Right ventricle myocardium superior (tissue), 1 donor: ENCODE measurements around the gene HLA-DMB. TPM values are rescaled to one million over a fixed set of nuclear protein-coding genes. Genes with fewer than 3 reads are reported as not detected.

ENCODE experiments used
- ATAC-seq: fragments of 200-7000 bp; cut with Tn5 transposase; one replicate; pipeline ENCODE4 v1.9.1; 2020; ENCODE audit warnings: mild to moderate bottlenecking; ENCODE audit not compliant: poor library complexity
- DNase-seq: peaks from one replicate; pipeline ENCODE4 v3.0.0-alpha.2; 2020
- intact Hi-C: fragments of 100-400 bp; cut with DNase I; formaldehyde crosslinking; loops from one replicate; pipeline ENCODE4 v1.11.2; 2022
- long read RNA-seq: library from polyadenylated mRNA; unstranded; transcript quantifications from one replicate; pipeline ENCODE4 v2.0.0, GENCODE V29; 2021
- total RNA-seq: library from RNA; stranded (reverse); fragmentation: NEBNext Ultra II Directional; extraction: Animal tissue kit (Norgen Biotek cat#: 25700); gene quantifications from one replicate; pipeline ENCODE4 v1.2.1, GENCODE V29; 2021
- donor health status: DM: no; HTN: yes; CAD: no; lungs with severe emphysema.

Gene HLA-DMB
- total RNA-seq, result 10.4 TPM
- long read RNA-seq, transcript HLA-DMB-258 (6 exons, 1,397 nt), result major isoform, 9 of 10 reads
- long read RNA-seq, partial matches to known transcripts, result 0 of 10 reads
- long read RNA-seq, other reads (novel, unspliced or antisense), result 1 of 10 reads

DNA sequence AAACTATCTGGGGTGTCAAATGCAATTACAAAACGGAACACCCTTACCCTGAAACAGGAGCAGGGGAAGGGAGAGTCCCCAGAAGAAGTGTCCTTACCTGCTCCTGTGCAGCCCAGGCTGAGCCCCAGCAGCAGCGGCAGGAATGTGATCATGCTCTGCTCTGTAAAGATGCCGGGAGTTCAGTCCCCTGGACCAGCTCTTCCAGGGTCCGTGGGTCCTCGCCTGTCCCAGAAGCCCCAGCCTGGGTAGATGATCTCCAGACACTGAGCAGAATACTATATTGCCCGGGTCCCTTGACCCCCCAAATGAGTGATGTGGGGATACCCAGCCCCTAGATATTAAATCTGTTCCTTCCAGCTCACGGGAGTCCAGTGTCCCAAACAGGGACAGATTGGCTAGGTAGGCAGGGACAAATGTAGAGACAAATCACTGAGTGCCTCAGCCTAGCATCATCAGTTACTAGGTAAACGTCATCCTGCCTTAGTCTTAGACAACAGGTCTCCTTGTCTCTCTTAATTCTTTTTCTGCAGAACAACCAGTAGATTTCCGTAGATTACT lies at the start of gene HLA-DMB:
Gene HLA-DMB (minus strand): TSS at position 373 of the 558 bp plus-strand sequence. CDS start 221 bp downstream, at position 152.
- no peak for DNase-seq
- intact Hi-C loops, result no loop called here
- peak; percentile 94 for ATAC-seq

DNA sequence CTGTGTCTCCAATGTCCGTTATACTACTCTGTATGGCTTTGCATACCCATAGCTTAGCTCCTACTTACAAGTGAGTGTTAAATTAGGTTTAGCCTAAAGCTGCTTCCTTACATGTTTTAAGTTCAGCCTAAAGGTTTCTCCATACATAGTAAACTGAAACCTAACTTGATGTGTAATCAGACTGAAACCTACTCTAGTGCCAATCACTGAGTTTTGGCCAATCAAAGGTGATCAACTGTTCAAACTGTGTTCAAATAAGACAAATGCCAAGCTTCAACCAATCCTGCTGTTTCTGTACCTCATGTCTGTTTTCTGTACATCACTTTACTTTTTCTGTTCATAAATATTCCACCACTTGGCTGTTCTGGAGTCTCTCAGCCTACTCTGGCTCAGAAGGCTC lies 48.5 kb upstream of the HLA-DMB start:
- intact Hi-C loops, result no loop called here
- DNase-seq (no peak), ATAC-seq (no peak)

DNA sequence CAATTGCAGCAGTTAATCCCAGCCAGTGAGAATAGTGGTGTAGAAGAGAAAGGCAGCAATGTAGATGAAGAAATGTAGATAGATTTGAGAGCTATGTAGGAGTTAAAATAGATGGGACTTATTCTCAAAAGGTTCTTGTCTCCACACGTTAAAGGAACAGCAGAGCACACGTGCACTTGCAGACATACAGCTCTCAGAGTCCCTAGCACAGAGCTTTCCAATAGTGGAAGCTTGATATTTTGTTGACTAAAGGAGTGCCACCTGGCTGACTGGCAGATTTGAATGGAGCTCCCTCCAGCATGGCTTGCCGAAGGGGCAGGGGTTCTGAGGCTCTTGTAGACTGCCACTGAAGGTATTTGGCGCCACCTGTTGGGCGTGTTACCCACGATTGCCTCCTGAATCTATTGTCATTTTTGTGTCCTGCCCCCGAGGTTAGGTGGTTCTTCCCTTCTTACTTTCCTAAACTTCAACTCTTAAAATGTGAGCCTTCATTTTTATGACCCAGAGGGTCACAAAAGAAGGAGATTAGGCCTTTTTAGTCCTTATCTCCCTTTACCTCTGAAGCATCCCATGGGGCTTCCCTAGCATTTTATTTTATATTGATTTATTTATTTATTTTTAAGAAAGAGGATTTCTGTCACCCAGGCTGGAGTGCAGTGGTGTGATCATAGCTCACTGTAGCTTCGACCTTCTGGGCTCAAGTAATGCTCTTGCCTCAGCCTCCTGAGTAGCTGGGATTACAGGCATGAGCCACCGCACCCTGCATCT lies 44.0 kb upstream of the HLA-DMB start:
- intact Hi-C loops, result loop anchor here (2.0 to 5.0 kb wide), 2 partner anchors 52 to 98 kb away; no protein-coding TSS in a partner anchor
- peak; percentile 85 for ATAC-seq

DNA sequence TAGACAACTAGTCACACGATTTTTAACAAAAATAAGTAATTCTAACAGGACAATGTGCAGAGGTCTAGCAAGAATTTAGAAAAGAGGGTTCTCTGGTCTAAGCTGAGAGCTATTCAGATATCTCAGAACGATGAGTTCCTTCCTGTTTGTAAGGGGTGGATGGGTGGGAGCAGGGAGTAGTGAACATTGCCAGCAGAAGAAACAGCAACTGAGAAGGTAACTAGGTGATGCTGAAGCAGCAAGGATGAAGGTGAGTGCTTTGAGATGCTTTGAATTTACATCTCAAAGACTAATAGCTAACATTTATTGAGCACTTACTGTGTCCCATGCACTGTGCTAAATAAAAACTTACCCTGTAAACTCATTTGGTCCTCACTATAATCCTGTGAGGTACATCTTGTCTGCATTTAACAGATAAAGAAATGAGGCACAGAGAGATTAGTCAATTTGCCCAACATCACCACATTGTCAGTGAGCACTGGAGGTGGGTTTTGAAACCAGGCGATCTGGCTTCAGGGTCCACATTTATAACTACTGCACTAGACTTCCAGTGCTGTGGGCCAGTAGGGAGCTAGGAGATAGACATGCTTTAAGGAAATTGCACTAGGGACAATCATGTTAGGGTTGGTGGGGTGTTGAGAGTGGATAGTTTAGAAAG lies 43.3 kb upstream of the HLA-DMB start:
- ATAC-seq, result peak; percentile 3
- DNase-seq, result no peak
- intact Hi-C loops, result loop anchor here (2.0 to 5.0 kb wide), 2 partner anchors 51 to 97 kb away; no protein-coding TSS in a partner anchor

More for the DNA sequence above, 44.0 kb upstream of the HLA-DMB start:
- peak; percentile 94 for DNase-seq

DNA sequence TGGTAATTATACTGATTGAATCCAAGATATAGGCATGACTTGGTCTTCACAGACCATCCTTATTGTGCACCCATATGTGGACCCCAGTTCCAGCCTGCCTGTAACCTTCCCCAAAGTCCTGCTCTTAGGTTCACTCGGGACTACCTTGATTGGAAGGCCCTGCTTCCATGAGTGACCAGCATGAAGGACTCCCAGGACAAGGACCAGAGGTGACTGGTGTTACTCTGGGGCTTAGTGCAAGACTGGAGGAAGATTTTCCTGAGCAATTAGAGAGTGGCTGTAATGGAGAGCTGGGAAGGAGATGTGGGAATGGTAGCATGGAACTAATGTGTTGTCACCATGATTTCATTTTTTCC lies 42.6 kb upstream of the HLA-DMB start:
- ATAC-seq (peak; percentile 5), DNase-seq (no peak)
- intact Hi-C loops, result loop anchor here (5.0 kb wide), 1 partner anchor 96 kb away; no protein-coding TSS in a partner anchor

DNA sequence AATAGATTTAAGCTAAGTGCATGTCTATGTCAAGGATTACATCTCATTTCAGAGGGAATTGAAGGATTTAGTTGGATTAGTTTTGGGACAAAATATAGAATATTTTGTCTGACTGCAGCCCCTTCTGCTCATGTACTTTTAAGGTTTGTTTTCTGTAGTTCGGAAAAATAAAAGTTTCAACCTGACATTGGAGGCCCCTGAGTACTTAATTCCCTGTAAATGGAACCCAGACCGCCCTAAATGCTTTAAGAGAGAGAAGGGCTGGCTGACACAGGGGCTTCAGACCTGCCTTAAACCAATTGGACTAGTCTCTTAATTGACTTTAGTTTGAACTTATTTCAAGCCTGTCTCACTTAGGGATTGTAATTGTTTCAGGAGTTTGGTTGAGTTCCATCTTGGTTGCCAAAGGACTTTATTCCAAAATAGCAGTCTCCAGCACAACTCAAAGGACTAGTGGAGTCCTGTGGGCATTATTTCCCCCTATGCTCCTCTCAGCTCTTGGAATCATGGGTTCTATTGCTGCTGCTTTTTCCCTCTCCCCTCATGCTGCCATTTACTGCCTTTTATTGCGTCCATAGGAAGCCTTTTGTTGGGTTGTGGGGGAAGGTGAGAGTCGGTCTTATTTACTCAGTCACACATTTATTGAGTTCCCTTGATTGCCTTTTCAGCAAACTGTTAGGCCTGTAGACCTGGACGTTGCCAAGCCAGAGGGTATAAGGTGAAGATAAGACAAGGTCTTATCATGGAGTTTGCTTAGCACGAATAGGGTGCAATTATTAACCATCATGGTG lies 42.1 kb upstream of the HLA-DMB start:
- ATAC-seq, result peak; percentile 23
- no peak for DNase-seq
- intact Hi-C loops, result loop anchor here (5.0 kb wide), 1 partner anchor 96 kb away; no protein-coding TSS in a partner anchor

DNA sequence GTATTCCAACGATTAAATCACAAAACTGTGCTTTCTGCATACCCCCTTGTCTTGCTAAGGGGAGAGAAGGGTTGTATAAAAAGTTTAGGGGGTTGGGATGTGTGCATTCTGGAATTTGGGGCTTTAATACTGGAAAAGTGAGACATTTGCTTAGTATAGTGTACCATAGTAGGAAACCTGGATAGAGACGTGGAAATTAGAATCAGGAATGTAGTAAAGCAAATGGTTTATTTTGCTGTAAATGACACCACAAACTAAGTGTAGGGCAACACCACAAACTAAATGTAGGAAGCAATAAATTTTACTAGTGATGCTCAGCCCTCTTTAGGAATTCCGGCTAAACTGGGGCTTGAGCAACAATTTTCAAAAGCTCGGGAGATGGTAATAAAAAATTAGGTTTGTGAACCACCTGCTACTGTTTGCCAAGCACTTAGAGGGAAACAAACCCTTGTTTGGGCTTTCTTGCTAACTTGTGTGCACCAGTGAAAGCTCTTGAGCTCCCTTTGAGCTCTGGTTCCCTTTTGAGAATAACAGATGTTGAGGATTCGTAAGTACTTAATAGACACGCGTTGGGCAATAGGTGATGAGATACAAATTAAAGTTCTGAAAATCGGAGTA lies 41.4 kb upstream of the HLA-DMB start:
- DNase-seq (no peak), ATAC-seq (no peak)
- intact Hi-C loops, result loop anchor here (5.0 kb wide), 1 partner anchor 95 kb away; no protein-coding TSS in a partner anchor

DNA sequence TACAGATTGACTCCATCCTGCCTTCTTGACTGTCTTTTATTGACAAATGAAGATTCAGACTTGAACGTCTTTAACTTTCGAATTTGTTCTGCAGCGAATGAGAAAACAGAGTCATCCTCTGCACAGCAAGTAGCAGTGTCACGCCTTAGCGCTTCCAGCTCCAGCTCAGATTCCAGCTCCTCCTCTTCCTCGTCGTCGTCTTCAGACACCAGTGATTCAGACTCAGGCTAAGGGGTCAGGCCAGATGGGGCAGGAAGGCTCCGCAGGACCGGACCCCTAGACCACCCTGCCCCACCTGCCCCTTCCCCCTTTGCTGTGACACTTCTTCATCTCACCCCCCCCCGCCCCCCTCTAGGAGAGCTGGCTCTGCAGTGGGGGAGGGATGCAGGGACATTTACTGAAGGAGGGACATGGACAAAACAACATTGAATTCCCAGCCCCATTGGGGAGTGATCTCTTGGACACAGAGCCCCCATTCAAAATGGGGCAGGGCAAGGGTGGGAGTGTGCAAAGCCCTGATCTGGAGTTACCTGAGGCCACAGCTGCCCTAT lies 39.7 kb upstream of the HLA-DMB start:
- DNase-seq, result no peak
- ATAC-seq, result no peak
- intact Hi-C loops, result loop anchor here (5.0 kb wide), 1 partner anchor 93 kb away; no protein-coding TSS in a partner anchor

DNA sequence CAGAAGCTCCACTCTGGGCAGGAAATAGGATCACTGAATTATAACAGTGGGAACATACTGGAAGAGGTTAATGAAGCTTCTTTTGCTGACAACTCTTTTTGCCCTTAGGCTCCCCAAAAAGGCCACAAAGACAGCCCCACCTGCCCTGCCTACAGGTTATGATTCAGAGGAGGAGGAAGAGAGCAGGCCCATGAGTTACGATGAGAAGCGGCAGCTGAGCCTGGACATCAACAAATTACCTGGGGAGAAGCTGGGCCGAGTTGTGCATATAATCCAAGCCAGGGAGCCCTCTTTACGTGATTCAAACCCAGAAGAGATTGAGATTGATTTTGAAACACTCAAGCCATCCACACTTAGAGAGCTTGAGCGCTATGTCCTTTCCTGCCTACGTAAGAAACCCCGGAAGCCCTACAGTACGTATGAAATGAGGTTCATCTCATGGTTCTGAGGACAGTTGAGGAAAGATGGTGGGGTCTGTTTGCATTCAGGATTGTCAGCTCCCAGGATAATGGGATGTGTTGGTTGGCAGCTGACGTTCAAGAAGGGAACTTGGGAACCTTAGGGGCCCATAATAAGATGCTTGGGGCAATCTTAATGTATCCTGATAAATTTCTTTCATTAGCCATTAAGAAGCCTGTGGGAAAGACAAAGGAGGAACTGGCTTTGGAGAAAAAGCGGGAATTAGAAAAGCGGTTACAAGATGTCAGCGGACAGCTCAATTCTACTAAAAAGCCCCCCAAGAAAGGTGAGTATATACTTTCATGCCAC lies 39.1 kb upstream of the HLA-DMB start:
- DNase-seq, result no peak
- ATAC-seq, result no peak
- intact Hi-C loops, result loop anchor here (5.0 kb wide), 1 partner anchor 93 kb away; no protein-coding TSS in a partner anchor

DNA sequence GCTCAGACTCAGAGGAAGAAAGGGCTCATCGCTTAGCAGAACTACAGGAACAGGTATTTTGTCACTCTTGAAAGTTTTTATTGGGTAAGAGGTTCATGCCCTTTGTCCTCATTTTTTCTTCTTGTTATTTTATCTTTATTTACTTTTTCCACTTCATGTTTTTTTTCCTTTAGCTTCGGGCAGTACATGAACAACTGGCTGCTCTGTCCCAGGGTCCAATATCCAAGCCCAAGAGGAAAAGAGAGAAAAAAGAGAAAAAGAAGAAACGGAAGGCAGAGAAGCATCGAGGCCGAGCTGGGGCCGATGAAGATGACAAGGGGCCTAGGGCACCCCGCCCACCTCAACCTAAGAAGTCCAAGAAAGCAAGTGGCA lies 37.1 kb upstream of the HLA-DMB start:
- no peak for DNase-seq
- ATAC-seq, result no peak
- intact Hi-C loops, result no loop called here

DNA sequence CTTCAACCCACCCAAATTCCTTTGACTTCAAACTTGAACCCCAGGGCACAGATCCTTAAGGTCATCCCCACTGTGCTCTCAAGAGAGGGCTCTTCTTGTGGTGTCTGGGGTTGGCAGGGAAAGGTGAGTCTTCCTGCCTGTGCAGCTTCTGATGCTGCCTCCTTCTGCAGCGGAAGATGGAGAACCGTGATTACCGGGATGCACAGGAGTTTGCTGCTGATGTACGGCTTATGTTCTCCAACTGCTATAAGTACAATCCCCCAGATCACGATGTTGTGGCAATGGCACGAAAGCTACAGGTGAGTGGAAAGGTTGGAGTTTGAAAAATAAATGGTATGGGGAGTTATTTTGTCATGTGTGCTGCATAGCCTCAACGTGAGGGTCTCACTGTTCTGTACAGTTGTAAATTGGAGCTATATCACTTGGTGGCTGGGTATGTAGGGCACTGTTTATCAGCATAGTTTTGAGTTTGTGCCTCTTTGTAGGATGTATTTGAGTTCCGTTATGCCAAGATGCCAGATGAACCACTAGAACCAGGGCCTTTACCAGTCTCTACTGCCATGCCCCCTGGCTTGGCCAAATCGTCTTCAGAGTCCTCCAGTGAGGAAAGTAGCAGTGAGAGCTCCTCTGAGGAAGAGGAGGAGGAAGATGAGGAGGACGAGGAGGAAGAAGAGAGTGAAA lies 36.6 kb upstream of the HLA-DMB start:
- no peak for ATAC-seq
- intact Hi-C loops, result no loop called here
- no peak for DNase-seq

DNA sequence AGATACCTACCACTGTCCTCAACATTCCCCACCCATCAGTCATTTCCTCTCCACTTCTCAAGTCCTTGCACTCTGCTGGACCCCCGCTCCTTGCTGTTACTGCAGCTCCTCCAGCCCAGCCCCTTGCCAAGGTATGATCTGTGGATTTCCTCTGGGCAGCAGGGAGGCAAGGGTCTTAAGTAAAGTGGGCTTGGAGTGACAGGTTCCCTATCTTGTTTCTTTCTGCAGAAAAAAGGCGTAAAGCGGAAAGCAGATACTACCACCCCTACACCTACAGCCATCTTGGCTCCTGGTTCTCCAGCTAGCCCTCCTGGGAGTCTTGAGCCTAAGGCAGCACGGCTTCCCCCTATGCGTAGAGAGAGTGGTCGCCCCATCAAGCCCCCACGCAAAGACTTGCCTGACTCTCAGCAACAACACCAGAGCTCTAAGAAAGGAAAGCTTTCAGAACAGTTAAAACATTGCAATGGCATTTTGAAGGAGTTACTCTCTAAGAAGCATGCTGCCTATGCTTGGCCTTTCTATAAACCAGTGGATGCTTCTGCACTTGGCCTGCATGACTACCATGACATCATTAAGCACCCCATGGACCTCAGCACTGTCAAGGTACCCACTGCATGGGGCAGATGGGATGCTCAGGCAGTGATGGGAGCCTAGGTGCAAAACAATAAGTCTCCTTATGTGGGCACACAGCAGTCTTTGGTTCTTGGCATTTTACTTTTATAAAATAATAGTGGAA lies 35.7 kb upstream of the HLA-DMB start:
- intact Hi-C loops, result no loop called here
- DNase-seq, result no peak
- ATAC-seq, result no peak

DNA sequence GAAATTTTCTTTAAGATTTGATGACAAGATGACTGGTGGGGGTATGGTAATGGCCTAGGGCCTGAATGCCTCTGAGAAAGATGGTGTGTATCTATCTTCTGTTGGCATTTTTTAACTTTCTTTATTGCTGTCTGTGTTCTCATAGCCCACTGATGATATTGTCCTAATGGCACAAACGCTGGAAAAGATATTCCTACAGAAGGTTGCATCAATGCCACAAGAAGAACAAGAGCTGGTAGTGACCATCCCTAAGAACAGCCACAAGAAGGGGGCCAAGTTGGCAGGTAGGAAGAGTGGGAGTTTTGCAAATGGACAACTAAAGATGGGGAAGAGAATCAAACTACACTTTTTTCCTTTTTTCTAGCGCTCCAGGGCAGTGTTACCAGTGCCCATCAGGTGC lies 35.1 kb upstream of the HLA-DMB start:
- intact Hi-C loops, result no loop called here
- DNase-seq (no peak), ATAC-seq (no peak)

DNA sequence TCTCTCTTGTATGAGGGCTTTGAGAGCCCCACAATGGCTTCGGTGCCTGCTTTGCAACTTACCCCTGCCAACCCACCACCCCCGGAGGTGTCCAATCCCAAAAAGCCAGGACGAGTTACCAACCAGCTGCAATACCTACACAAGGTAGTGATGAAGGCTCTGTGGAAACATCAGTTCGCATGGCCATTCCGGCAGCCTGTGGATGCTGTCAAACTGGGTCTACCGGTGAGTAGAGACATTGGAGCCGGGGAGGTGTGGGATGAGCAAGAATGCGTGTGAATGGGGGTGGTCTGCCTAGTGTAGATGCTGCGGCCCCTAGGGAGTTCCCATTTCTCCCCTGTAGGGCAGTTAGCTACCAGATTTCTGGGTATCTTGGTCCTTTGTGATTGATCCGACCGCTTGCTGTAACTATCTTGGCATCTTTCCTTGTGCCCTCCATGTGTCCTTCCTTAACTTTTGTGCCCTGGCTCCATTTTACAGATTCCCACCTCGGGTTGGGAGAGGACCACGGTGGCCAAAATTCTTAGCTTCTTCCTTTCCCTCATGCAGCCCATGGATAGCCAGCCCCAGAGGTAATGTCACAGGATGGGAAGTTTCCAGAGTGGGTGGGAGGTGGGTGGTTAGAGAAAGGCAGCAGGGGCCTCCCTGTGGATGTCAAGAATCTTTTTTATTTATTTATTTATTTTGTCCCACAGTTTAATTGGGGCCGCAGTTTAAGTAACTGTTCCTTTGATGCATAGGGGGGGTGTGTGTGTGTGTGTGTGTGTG lies 33.9 kb upstream of the HLA-DMB start:
- DNase-seq (no peak), ATAC-seq (no peak)
- intact Hi-C loops, result loop anchor here (5.0 kb wide), 1 partner anchor 228 kb away; the partner anchor contains the start of genes HSD17B8, RXRB and SLC39A7

DNA sequence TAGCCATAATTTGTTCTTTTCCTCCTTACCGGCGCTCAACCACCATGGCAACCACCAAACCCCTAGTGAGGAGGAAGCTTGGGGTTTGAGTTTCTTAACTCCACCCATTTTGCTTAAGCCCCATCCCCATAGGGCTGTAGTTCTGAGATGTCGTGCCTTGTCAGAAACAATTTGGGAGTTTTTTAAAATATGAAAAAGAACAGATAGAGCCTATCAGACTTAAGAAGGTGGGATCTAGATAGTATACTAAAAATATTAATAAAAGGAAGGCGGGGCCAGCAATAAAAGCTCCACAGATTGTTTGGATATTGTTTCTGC lies 33.1 kb upstream of the HLA-DMB start:
- intact Hi-C loops, result loop anchor here (5.0 kb wide), 1 partner anchor 228 kb away; the partner anchor contains the start of genes HSD17B8, RXRB and SLC39A7
- no peak for DNase-seq
- ATAC-seq, result no peak
